Transverse colon (tissue), 4 donors: Measurements from ENCODE around the gene BAIAP2.
"Not testable (repeated sequence)": the region's sequence is repeated elsewhere in the genome, so short reads cannot be mapped to it uniquely, and the experiment has no call there.

Experiments
- CTCF ChIP-seq, 5 experiments: fragments of 200-600 bp in 3 of 5; fragments of 450-650 bp in 2 of 5; sonication (generic) in 3 of 5; IDR thresholded peaks; 1 replicate in 2 of 5; 2 replicates in 3 of 5; pipeline ENCODE4 v1.5.1; 2016 to 2017; ENCODE audit warnings: antibody characterized with exemption in 5 of 5, inconsistent platforms in 3 of 5, mild to moderate bottlenecking in 2 of 5, moderate library complexity in 1 of 5
- EP300 ChIP-seq: sonication (generic); formaldehyde crosslinking; IDR thresholded peaks from one replicate; pipeline ENCODE4 v1.6.1; 2017; ENCODE audit warnings: antibody characterized with exemption, low read depth
- POLR2A ChIP-seq: fragments of 450-650 bp; IDR thresholded peaks from one replicate; pipeline ENCODE4 v1.6.1; 2016; ENCODE audit warnings: antibody characterized with exemption, mild to moderate bottlenecking, moderate library complexity
- POLR2AphosphoS5 ChIP-seq, 3 donors: sonication (generic); formaldehyde crosslinking; IDR thresholded peaks; one replicate each; pipeline ENCODE4 v1.6.1; 2016; ENCODE audit warnings: antibody characterized with exemption in 3 of 3

- not testable (repeated sequence) for TF ChIP-seq EP300; CTCF (IDR thresholded peaks at IDR 0.05); POLR2AphosphoS5 (IDR thresholded peaks at IDR 0.05); POLR2A
Observed at GRCh38 chr17:81017330-81017729, 17.6 kb upstream of the BAIAP2 start.
